Stimulated activated CD8-positive, alpha-beta memory T cell treated with anti-CD3 and anti-CD28 coated beads, Interleukin-12 subunit alpha, Interleukin-12 subunit beta, amount 100 ng/mL, for 24 hours (primary cell): ENCODE data around the gene HIGD1C.
"Not testable (repeated sequence)": the region's sequence is repeated elsewhere in the genome, so short reads cannot be mapped to it uniquely, and the experiment has no call there.

ENCODE experiments used
- DNase-seq: peaks from one replicate; pipeline ENCODE4 v3.0.0-alpha.2; 2020; ENCODE audit errors: extremely low read depth

The HIGD1C gene

GRCh38 chr12:50952510-50952909 is at the start of gene HIGD1C:
HIGD1C (plus strand) TSS chr12:50952544; CDS start chr12:50953999, 1,455 bp downstream.
- no peak for DNase-seq

GRCh38 chr12:50908479-50908878 is 43.9 kb upstream of the HIGD1C start:
- DNase-seq: not testable (repeated sequence)

- DNase-seq: not testable (repeated sequence)
Observed at GRCh38 chr12:50912361-50912760, 40.0 kb upstream of the HIGD1C start.

- no peak for DNase-seq
Observed at GRCh38 chr12:50913224-50913623, 39.1 kb upstream of the HIGD1C start.

- no peak for DNase-seq
Observed at GRCh38 chr12:50914872-50915484, 37.4 kb upstream of the HIGD1C start.

DNA sequence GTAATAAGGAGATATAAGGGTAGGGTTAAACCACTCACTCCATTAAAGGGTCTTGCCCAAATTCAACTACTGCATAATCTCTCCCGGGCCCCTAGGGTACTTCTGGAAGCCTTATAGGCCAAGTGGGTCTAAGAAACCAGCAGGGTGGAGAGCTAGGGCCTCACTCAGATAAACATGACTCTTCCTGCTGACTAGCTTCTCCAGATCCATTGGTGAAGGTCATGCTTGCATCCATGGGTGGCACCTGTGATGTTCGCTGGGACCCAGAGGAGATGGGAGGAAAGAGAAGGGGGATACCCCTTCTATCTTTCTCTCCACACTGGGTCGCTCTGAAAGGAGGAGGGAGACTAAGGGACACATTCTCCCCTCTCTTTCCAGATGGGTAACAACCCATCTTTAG is 36.1 kb upstream of the HIGD1C start:
- DNase-seq: no peak

- no peak for DNase-seq
Observed at GRCh38 chr12:50918584-50919316, 33.6 kb upstream of the HIGD1C start.

GRCh38 chr12:50922820-50923219 is 29.5 kb upstream of the HIGD1C start:
- no peak for DNase-seq

GRCh38 chr12:50923361-50924130 is 28.8 kb upstream of the HIGD1C start:
- no peak for DNase-seq

- DNase-seq: no peak
Observed at GRCh38 chr12:50924131-50924438, 28.3 kb upstream of the HIGD1C start.

GRCh38 chr12:50924439-50925341 is 27.7 kb upstream of the HIGD1C start:
- no peak for DNase-seq

GRCh38 chr12:50925342-50925651 is 27.0 kb upstream of the HIGD1C start:
- no peak for DNase-seq

DNA sequence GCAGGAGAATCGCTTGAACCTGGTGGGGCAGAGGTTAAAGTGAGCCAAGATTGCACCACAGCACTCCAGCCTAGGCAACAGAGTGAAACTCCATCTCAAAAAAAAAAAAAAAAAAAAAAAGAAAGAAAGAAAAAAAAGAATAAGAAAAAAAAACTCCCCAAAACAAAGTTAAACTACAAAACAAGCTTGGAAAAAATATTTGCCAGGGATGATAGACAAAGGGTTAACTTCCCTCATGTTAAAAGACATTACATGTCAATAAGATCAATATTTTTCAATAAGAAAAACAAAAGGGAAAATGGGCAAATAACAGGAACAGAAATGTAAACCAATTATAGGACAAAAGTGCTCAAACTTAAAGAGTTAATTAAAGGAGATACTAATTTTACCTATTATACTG is 26.4 kb upstream of the HIGD1C start:
- no peak for DNase-seq

- no peak for DNase-seq
Observed at GRCh38 chr12:50926415-50926814, 25.9 kb upstream of the HIGD1C start.

GRCh38 chr12:50926932-50927331 is 25.4 kb upstream of the HIGD1C start:
- not testable (repeated sequence) for DNase-seq

GRCh38 chr12:50927356-50927755 is 25.0 kb upstream of the HIGD1C start:
- no peak for DNase-seq

- DNase-seq: no peak
Observed at GRCh38 chr12:50927766-50928224, 24.5 kb upstream of the HIGD1C start.

GRCh38 chr12:50928392-50928791 is 24.0 kb upstream of the HIGD1C start:
- DNase-seq: no peak

- no peak for DNase-seq
Observed at GRCh38 chr12:50929831-50930230, 22.5 kb upstream of the HIGD1C start.

DNA sequence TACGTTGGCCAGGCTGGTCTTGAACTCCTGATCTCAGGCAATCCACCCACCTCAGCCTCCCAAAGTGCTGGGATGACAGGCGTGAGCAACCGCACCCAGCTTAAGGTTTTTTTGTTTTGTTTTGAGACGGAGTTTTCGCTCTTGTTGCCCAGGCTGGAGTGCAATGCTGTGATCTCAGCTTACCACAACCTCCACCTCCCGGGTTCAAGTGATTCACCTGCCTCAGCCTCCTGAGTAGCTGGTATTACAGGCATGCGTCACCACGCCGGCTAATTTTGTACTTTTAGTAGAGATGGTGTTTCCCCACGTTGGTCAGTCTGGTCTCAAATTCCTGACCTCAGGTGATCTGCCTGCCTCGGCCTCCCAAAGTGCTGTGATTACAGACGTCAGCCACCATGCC is 21.9 kb upstream of the HIGD1C start:
- DNase-seq: not testable (repeated sequence)

- no peak for DNase-seq
Observed at GRCh38 chr12:50932787-50933280, 19.5 kb upstream of the HIGD1C start.
